BE2C (cell line): ENCODE measurements around the gene KCTD13.

Source experiments
- DNase-seq: peaks from one replicate; pipeline ENCODE4 v3.0.0-alpha.2; 2020
- H3K27me3 ChIP-seq: fragments of 250-450 bp; sonication (Bioruptor Pico); 2 replicates; pipeline ENCODE4 v1.5.1; 2020; ENCODE audit warnings: mild to moderate bottlenecking
- H3K36me3 ChIP-seq: fragments of 250-450 bp; sonication (Bioruptor Pico); 2 replicates; pipeline ENCODE4 v1.5.1; 2020; ENCODE audit warnings: mild to moderate bottlenecking
- H3K4me1 ChIP-seq: fragments of 250-450 bp; sonication (Bioruptor Pico); 2 replicates; pipeline ENCODE4 v1.5.1; 2020
- H3K4me3 ChIP-seq: 2 replicates; pipeline ENCODE4 v1.5.1; 2011; ENCODE audit warnings: low read depth, low read length
- H3K9me3 ChIP-seq: fragments of 250-450 bp; sonication (Bioruptor Pico); 2 replicates; pipeline ENCODE4 v1.5.1; 2020
- CTCF ChIP-seq: IDR thresholded peaks from 2 replicates; pipeline ENCODE4 v1.5.1; 2012; ENCODE audit warnings: mild to moderate bottlenecking, low read depth, low read length

Gene KCTD13

GRCh38 chr16:29926711-29927052 lies 656 bp upstream of the KCTD13 start:
- H3K27me3 ChIP-seq = no peaks in the 10 kb centered on the region
- no peaks in the 10 kb centered on the region for H3K36me3 ChIP-seq
- no peak for TF ChIP-seq CTCF
- peak overlapping the region; percentile 82 for H3K4me3 ChIP-seq
- no peaks in the 10 kb centered on the region for H3K9me3 ChIP-seq
- no peaks in the 10 kb centered on the region for H3K4me1 ChIP-seq
- DNase-seq = peak; percentile 20

GRCh38 chr16:29925105-29925756 lies 795 bp downstream of the KCTD13 start:
- Histone ChIP-seq H3K4me1 (no peaks in the 10 kb centered on the region), H3K9me3 (no peaks in the 10 kb centered on the region), H3K36me3 (no peaks in the 10 kb centered on the region), H3K27me3 (no peaks in the 10 kb centered on the region), H3K4me3 (peak overlapping the region; percentile 82)
- no peak for TF ChIP-seq CTCF
- DNase-seq = no peak

GRCh38 chr16:29922986-29923501 lies 3.0 kb downstream of the KCTD13 start:
- TF ChIP-seq CTCF = no peak
- no peaks in the 10 kb centered on the region; the same call in 1 of the 2 replicates for H3K36me3 ChIP-seq
- H3K27me3 ChIP-seq = no peaks in the 10 kb centered on the region
- H3K9me3 ChIP-seq = no peaks in the 10 kb centered on the region
- DNase-seq = no peak
- H3K4me3 ChIP-seq = no peak overlapping the region
- H3K4me1 ChIP-seq = no peaks in the 10 kb centered on the region

- TF ChIP-seq CTCF = no peak
- no peaks in the 10 kb centered on the region for H3K27me3 ChIP-seq
- no peaks in the 10 kb centered on the region for H3K9me3 ChIP-seq
- H3K4me1 ChIP-seq = no peaks in the 10 kb centered on the region
- H3K4me3 ChIP-seq = no peak overlapping the region
- no peak for DNase-seq
- no peaks in the 10 kb centered on the region; the same call in 1 of the 2 replicates for H3K36me3 ChIP-seq
Measured at GRCh38 chr16:29922326-29922725, 3.7 kb downstream of the KCTD13 start.

- H3K4me3 ChIP-seq = no peak overlapping the region
- no peaks in the 10 kb centered on the region; the same call in 1 of the 2 replicates for H3K36me3 ChIP-seq
- no peak for DNase-seq
- TF ChIP-seq CTCF = no peak
- H3K4me1 ChIP-seq = no peaks in the 10 kb centered on the region
- no peaks in the 10 kb centered on the region for H3K9me3 ChIP-seq
- no peaks in the 10 kb centered on the region for H3K27me3 ChIP-seq
Measured at GRCh38 chr16:29921034-29921385, 5.0 kb downstream of the KCTD13 start.

GRCh38 chr16:29920288-29921033 lies 5.6 kb downstream of the KCTD13 start:
- Histone ChIP-seq H3K4me1 (no peaks in the 10 kb centered on the region), H3K27me3 (no peaks in the 10 kb centered on the region), H3K9me3 (no peaks in the 10 kb centered on the region), H3K36me3 (no peaks in the 10 kb centered on the region; the same call in 1 of the 2 replicates), H3K4me3 (no peak overlapping the region)
- DNase-seq = no peak
- TF ChIP-seq CTCF = no peak
